ENCODE measurements around the gene EMSY. TPM values are rescaled to one million over a fixed set of nuclear protein-coding genes. Genes with fewer than 3 reads are reported as not detected.

Gene EMSY
- total RNA-seq, 1 donor from 2014 or later = 18.9 TPM

DNA sequence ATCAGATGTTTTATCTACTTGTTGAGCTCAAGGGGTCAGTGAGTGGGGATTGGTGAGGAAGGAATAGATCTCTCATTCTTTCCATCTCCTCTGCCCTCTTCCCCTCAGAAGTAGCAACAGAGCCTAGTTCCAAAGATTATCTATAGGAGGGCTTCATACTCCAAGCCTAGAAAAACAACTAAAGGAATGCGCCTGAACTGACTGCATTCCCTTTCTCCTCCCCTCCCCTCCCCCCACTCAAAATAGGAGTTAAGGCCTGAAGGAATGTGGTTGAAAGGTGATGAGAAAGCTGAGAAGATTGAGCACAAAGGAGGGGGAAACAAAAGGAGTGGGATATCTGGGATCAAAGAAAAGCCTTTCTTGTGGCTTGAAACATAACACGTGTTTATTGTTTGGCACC lies 10.5 kb downstream of the EMSY start:
- Histone ChIP-seq H3K36me3 (ENCODE audit: insufficient read depth, low read length) (peaks cover 8% of the 10 kb centered on the region), H2AFZ (ENCODE audit: low read depth, low read length) (no peak overlapping the region), H3K9me3 (ENCODE audit: insufficient read depth, low read depth, low read length) (no peaks in the 10 kb centered on the region), H3K27me3 (ENCODE audit: insufficient read depth, low read length) (no peaks in the 10 kb centered on the region), H4K20me1 (ENCODE audit: insufficient read depth, low read length) (no peaks in the 10 kb centered on the region), H3K27ac (ENCODE audit: low read depth, low read length) (peak overlapping the region; percentile 28), H3K4me3 (ENCODE audit: insufficient read depth, low read depth, low read length) (no peak overlapping the region), H3K4me2 (ENCODE audit: low read length) (peak overlapping the region; percentile 62), H3K9ac (ENCODE audit: low read length) (no peak overlapping the region), H3K4me1 (ENCODE audit: insufficient read depth, low read length) (peaks cover 12% of the 10 kb centered on the region), H3K79me2 (ENCODE audit: insufficient read depth, low read length) (no peaks in the 10 kb centered on the region)
- TF ChIP-seq CTCF (IDR thresholded peaks at IDR 0.05; ENCODE audit: insufficient read depth, low read depth, low read length) = no peak
- no peak for TF ChIP-seq EZH2 (IDR thresholded peaks at IDR 0.05; ENCODE audit: insufficient read depth, low read length)
- peaks cover 29% of the 10 kb centered on the region for H3K4me1 Mint-ChIP-seq (ENCODE audit: low read depth, unreplicated experiment)
- peak overlapping the region; percentile 78 for H3K27ac Mint-ChIP-seq (ENCODE audit: unreplicated experiment)
- peak overlapping the region; percentile 45 for H3K4me3 Mint-ChIP-seq (ENCODE audit: unreplicated experiment)
- no peaks in the 10 kb centered on the region for H3K9me3 Mint-ChIP-seq (ENCODE audit: unreplicated experiment)
- H3K27me3 Mint-ChIP-seq (ENCODE audit: low read depth, unreplicated experiment) = no peaks in the 10 kb centered on the region
- no peak for FAIRE-seq
- DNase-seq (ENCODE audit: low read depth) = peak; percentile 35
- peaks cover 6% of the 10 kb centered on the region for H3K36me3 Mint-ChIP-seq (ENCODE audit: low read depth, unreplicated experiment)

DNA sequence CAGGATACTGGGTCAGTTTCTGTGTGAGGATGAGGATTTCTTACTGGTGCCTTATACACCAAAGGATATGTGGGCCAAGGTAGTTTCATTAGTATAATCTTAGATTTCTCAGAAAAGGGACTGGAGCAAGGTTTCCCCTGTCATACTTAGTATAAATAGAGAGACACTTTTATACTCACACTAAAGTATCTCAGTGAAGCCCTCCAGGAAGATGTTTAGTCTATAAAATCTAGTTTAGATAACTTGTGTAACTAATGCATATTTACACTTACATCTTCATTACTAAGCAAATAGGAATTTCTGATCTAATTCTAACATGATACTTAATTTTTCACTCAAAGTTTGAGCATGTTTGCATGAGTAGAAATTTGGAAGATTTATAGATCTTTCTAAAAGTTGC lies 11.1 kb downstream of the EMSY start:
- Mint-ChIP-seq H3K27ac (ENCODE audit: unreplicated experiment) (peak overlapping the region; percentile 78), H3K36me3 (ENCODE audit: low read depth, unreplicated experiment) (peaks cover 6% of the 10 kb centered on the region), H3K27me3 (ENCODE audit: low read depth, unreplicated experiment) (no peaks in the 10 kb centered on the region), H3K9me3 (ENCODE audit: unreplicated experiment) (no peaks in the 10 kb centered on the region), H3K4me1 (ENCODE audit: low read depth, unreplicated experiment) (peaks cover 29% of the 10 kb centered on the region), H3K4me3 (ENCODE audit: unreplicated experiment) (peak overlapping the region; percentile 8)
- no peak overlapping the region for H3K9ac ChIP-seq (ENCODE audit: low read length)
- no peaks in the 10 kb centered on the region for H4K20me1 ChIP-seq (ENCODE audit: insufficient read depth, low read length)
- no peaks in the 10 kb centered on the region for H3K79me2 ChIP-seq (ENCODE audit: insufficient read depth, low read length)
- peaks cover 12% of the 10 kb centered on the region for H3K4me1 ChIP-seq (ENCODE audit: insufficient read depth, low read length)
- H3K36me3 ChIP-seq (ENCODE audit: insufficient read depth, low read length) = peaks cover 8% of the 10 kb centered on the region
- H3K9me3 ChIP-seq (ENCODE audit: insufficient read depth, low read depth, low read length) = no peaks in the 10 kb centered on the region
- TF ChIP-seq CTCF (IDR thresholded peaks at IDR 0.05; ENCODE audit: insufficient read depth, low read depth, low read length) (no peak), EZH2 (IDR thresholded peaks at IDR 0.05; ENCODE audit: insufficient read depth, low read length) (no peak)
- H3K4me3 ChIP-seq (ENCODE audit: insufficient read depth, low read depth, low read length) = no peak overlapping the region
- H2AFZ ChIP-seq (ENCODE audit: low read depth, low read length) = no peak overlapping the region
- H3K27me3 ChIP-seq (ENCODE audit: insufficient read depth, low read length) = no peaks in the 10 kb centered on the region
- H3K27ac ChIP-seq (ENCODE audit: low read depth, low read length) = peak overlapping the region; percentile 28
- H3K4me2 ChIP-seq (ENCODE audit: low read length) = no peak overlapping the region
- no peak for DNase-seq (ENCODE audit: low read depth)
- no peak for FAIRE-seq

GRCh38 chr11:76456571-76456970 lies 11.8 kb downstream of the EMSY start:
- H3K27ac ChIP-seq (ENCODE audit: low read depth, low read length) = no peak overlapping the region
- H3K4me3 Mint-ChIP-seq (ENCODE audit: unreplicated experiment) = no peak overlapping the region
- H3K36me3 Mint-ChIP-seq (ENCODE audit: low read depth, unreplicated experiment) = peaks cover 6% of the 10 kb centered on the region
- no peak for DNase-seq (ENCODE audit: low read depth)
- FAIRE-seq = no peak
- H3K4me2 ChIP-seq (ENCODE audit: low read length) = no peak overlapping the region
- no peaks in the 10 kb centered on the region for H3K9me3 ChIP-seq (ENCODE audit: insufficient read depth, low read depth, low read length)
- H3K9me3 Mint-ChIP-seq (ENCODE audit: unreplicated experiment) = no peaks in the 10 kb centered on the region
- no peak overlapping the region for H3K9ac ChIP-seq (ENCODE audit: low read length)
- no peaks in the 10 kb centered on the region for H3K27me3 ChIP-seq (ENCODE audit: insufficient read depth, low read length)
- no peak overlapping the region for H3K27ac Mint-ChIP-seq (ENCODE audit: unreplicated experiment)
- H3K4me1 Mint-ChIP-seq (ENCODE audit: low read depth, unreplicated experiment) = peaks cover 29% of the 10 kb centered on the region
- peaks cover 12% of the 10 kb centered on the region for H3K4me1 ChIP-seq (ENCODE audit: insufficient read depth, low read length)
- no peak overlapping the region for H3K4me3 ChIP-seq (ENCODE audit: insufficient read depth, low read depth, low read length)
- no peaks in the 10 kb centered on the region for H3K27me3 Mint-ChIP-seq (ENCODE audit: low read depth, unreplicated experiment)
- TF ChIP-seq EZH2 (IDR thresholded peaks at IDR 0.05; ENCODE audit: insufficient read depth, low read length) (no peak), CTCF (IDR thresholded peaks at IDR 0.05; ENCODE audit: insufficient read depth, low read depth, low read length) (no peak)
- peaks cover 8% of the 10 kb centered on the region for H3K36me3 ChIP-seq (ENCODE audit: insufficient read depth, low read length)
- H3K79me2 ChIP-seq (ENCODE audit: insufficient read depth, low read length) = no peaks in the 10 kb centered on the region
- no peak overlapping the region for H2AFZ ChIP-seq (ENCODE audit: low read depth, low read length)
- H4K20me1 ChIP-seq (ENCODE audit: insufficient read depth, low read length) = no peaks in the 10 kb centered on the region
